Heart right ventricle (tissue), 16 donors: ENCODE data around the gene EFCAB3. TPM values are rescaled to one million over a fixed set of nuclear protein-coding genes. Genes with fewer than 3 reads are reported as not detected.

ENCODE experiments used
- ATAC-seq, 8 donors: fragments of 200-7000 bp; cut with Tn5 transposase; one replicate each; pipeline ENCODE4 v1.9.1; 2020; ENCODE audit warnings: mild to moderate bottlenecking in 8 of 8, moderate library complexity in 8 of 8, moderate number of reproducible peaks in 1 of 8
- DNase-seq, 2 donors: peaks; one replicate each; pipeline ENCODE4 v3.0.0-alpha.2; 2020
- H3K27ac ChIP-seq, 10 donors: fragments of 200-600 bp; sonication (generic) in 2 of 10; one replicate each; pipeline versions ENCODE4 v1.5.0 to v1.8.0; 2020 to 2022; ENCODE audit warnings: mild to moderate bottlenecking in 3 of 10
- H3K27me3 ChIP-seq, 7 donors: fragments of 200-600 bp; one replicate each; pipeline ENCODE4 v1.8.0; 2021 to 2022; ENCODE audit warnings: mild to moderate bottlenecking in 2 of 7
- H3K36me3 ChIP-seq, 9 donors: fragments of 200-600 bp; sonication (generic) in 1 of 9; one replicate each; pipeline versions ENCODE4 v1.5.0 to v1.8.0; 2020 to 2022; ENCODE audit warnings: mild to moderate bottlenecking in 2 of 9
- H3K4me1 ChIP-seq, 9 donors: fragments of 200-600 bp; sonication (generic) in 1 of 9; one replicate each; pipeline versions ENCODE4 v1.5.0 to v1.8.0; 2020 to 2022; ENCODE audit warnings: mild to moderate bottlenecking in 4 of 9
- H3K4me3 ChIP-seq, 10 donors: fragments of 200-600 bp; sonication (generic) in 2 of 10; one replicate each; pipeline versions ENCODE4 v1.5.0 to v1.8.0; 2020 to 2022; ENCODE audit warnings: mild to moderate bottlenecking in 7 of 10, moderate library complexity in 2 of 10
- H3K9me3 ChIP-seq, 11 donors: fragments of 200-600 bp in 10 of 11; sonication (generic) in 2 of 11; one replicate each; pipeline versions ENCODE4 v1.5.0 to v1.8.0; 2013 to 2022; ENCODE audit warnings: mild to moderate bottlenecking in 2 of 11, control low read depth in 1 of 11, moderate library complexity in 1 of 11
- WGBS, 2 donors: extraction: QIAGEN DNeasy Blood & Tissue Kit; methylation state at CpG; one replicate each; pipeline ENCODE4 v1.1.7; 2013; ENCODE audit warnings: inconsistent platforms in 1 of 2; 5-methylcytosine and 5-hydroxymethylcytosine counted together
- intact Hi-C, 10 donors: fragments of 100-400 bp; cut with DNase I; formaldehyde crosslinking; loops; one replicate each; pipeline versions ENCODE4 v1.11.1 to v1.14.2; 2022
- long read RNA-seq, 3 donors: library from polyadenylated mRNA; unstranded; transcript quantifications; one replicate each; pipeline ENCODE4 v2.0.0, GENCODE V29; 2020 to 2021
- polyA plus RNA-seq, 2 donors: library from polyadenylated mRNA; stranded (reverse); fragments of 200-250 nt; gene quantifications; one replicate each; pipeline ENCODE4 v1.2.3, GENCODE V29; 2013
- total RNA-seq, 10 donors: library from RNA; stranded (reverse); fragmentation: NEBNext Ultra II Directional in 3 of 10; extraction: Animal tissue kit (Norgen Biotek cat#: 25700) in 3 of 10; gene quantifications; one replicate each; pipeline versions ENCODE4 v1.2.1 to v1.2.4, GENCODE V29; 2021 to 2023
- TF ChIP-seq, protein P1 (sequence below), 9 donors: fragments of 200-600 bp; sonication (generic) in 2 of 9; IDR thresholded peaks; one replicate each; pipeline versions ENCODE4 v1.5.0 to v1.8.0; 2021 to 2022; ENCODE audit warnings: antibody characterized with exemption in 9 of 9, mild to moderate bottlenecking in 5 of 9, moderate library complexity in 1 of 9
- donor health status: Arrhythmogenic right ventricular cardiomyopathy.
- donor health status: ischemic (EF 13 %, LVEDD 7.1; RV severe dilation, severe dysfunction).
- donor health status: healthy with polysubstance abuse.
- donor health status: DM: no; HTN: yes; CAD: no.
- donor health status: DM: no; HTN: no; CAD: no.
- donor health status: ischemic (EF 25% LVEDD 6.9; RV normal size, moderate dysfunction).
- donor health status: ischemic (EF 25% LVEDD 5.7; RV mildly dilated, moderate dysfunction).
- donor health status: healthy.
- donor health status: DM: yes; HTN: yes; CAD: no.
- donor health status: Ischemic cardiomyopathy.
- donor health status: ischemic (EF 35%, LVEDD 5.7; RV mildly dilated, moderate dysfunction).
- donor health status: nonischemic (EF 11% LVEDD 7.7; RV severe dilation, severe dysfunction).
- donor health status: DM: yes; HTN: yes; CAD: no.
- donor health status: PGD.
- donor health status: ischemic (EF 29% LVEDD 5.4; RV normal size, mild dysfunction).
- donor health status: nonischemic (EF 23%, LVEDD 6.1; RV moderate dilation, normal function).

The EFCAB3 gene
- total RNA-seq, result not detected
- not detected for polyA plus RNA-seq
- long read RNA-seq, donor 1, result 0 reads
- long read RNA-seq, donor 2, result 0 reads
- long read RNA-seq, donor 3, result 0 reads

DNA sequence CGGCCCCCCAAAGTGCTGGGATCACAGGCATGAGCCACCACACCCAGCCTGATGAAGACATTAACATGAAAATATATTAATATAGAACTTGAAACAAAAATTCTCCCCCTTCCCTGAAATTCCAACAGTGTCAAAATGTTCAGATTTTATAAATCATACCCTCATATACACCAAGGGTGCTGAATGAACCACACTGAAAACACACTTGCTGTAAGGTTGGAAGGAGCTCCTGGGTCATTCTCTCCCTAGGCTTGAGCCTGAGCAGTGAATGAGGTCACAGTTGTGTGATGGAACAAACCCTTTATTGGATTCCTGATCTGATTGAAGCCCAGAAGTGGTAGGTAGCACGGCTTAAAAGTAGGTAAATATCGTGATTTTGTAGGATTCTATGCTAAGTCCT lies at the start of gene EFCAB3:
EFCAB3 (plus strand) TSS at position 301 of the 400 bp plus-strand sequence. CDS start 2,427 bp downstream, outside the sequence.
- 84 to 86% methylated on average over 3 of the region's 3 CpGs for WGBS, 2 donors
- DNase-seq, result no peak
- peaks cover 0 to 38% (median 17%) of the 10 kb centered on the region in 7 donors for H3K27me3 ChIP-seq
- no peak within 1 kb of the TSS for H3K27ac ChIP-seq
- no peak for ATAC-seq
- no peaks in the 10 kb centered on the region for H3K9me3 ChIP-seq
- intact Hi-C loops, result no loop called here
- no peak within 1 kb of the TSS for H3K4me3 ChIP-seq
- TF ChIP-seq, protein P1, sequence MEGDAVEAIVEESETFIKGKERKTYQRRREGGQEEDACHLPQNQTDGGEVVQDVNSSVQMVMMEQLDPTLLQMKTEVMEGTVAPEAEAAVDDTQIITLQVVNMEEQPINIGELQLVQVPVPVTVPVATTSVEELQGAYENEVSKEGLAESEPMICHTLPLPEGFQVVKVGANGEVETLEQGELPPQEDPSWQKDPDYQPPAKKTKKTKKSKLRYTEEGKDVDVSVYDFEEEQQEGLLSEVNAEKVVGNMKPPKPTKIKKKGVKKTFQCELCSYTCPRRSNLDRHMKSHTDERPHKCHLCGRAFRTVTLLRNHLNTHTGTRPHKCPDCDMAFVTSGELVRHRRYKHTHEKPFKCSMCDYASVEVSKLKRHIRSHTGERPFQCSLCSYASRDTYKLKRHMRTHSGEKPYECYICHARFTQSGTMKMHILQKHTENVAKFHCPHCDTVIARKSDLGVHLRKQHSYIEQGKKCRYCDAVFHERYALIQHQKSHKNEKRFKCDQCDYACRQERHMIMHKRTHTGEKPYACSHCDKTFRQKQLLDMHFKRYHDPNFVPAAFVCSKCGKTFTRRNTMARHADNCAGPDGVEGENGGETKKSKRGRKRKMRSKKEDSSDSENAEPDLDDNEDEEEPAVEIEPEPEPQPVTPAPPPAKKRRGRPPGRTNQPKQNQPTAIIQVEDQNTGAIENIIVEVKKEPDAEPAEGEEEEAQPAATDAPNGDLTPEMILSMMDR (IDR thresholded peaks at IDR 0.05), result no peak
- no peaks in the 10 kb centered on the region for H3K36me3 ChIP-seq
- no peaks in the 10 kb centered on the region for H3K4me1 ChIP-seq

DNA sequence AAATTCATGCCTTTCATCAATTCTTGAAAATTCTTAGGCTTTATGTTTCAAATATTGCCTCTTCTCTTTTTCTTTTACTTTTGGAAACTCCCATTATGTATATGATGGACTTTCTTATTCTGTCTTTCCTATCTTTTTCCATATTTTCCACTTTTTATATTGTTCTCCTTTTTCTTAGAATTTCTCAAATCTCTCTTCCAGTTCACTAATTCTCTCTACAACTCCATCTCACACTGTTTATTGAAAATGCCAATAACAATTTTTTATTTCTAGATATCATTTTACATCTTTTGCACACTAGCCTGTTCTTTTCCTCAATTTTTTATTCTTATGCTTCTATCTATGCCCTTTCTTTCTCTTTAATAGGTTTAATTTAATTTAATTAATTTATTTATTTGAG lies 43.8 kb upstream of the EFCAB3 start:
- peaks cover 0 to 28% (median 10%) of the 10 kb centered on the region in 11 donors for H3K9me3 ChIP-seq
- TF ChIP-seq, protein P1 (IDR thresholded peaks at IDR 0.05), result no peak
- no peak overlapping the region for H3K4me3 ChIP-seq
- ATAC-seq, result no peak
- no peak for DNase-seq
- intact Hi-C loops, result no loop called here
- H3K36me3 ChIP-seq, result no peaks in the 10 kb centered on the region
- no peaks in the 10 kb centered on the region for H3K4me1 ChIP-seq
- no peak overlapping the region for H3K27ac ChIP-seq
- H3K27me3 ChIP-seq, result peaks cover 0 to 4% (median 0%) of the 10 kb centered on the region in 7 donors

DNA sequence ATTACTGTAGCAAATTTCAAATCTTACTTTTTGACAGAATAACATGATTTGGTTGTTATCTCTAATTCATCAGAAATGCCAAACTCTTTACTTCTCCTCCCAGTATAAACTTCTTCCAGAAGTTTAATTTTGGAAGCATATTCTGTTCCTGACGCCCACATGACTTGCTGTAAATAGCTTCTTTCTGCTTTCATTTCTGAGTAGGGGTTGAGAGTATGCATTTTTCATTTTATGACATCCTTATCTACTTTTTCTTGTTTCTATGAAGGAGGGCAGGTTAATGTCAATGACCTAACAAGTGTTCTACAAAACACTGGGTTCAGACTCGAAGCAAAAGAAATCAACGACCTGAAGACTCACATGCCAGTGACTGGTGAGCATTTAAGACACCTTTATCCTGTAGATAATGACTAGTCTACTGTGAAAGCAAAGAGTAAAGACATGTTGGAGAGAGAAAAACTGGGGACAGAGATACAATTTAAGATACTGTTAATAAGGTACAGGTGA lies 36.5 kb upstream of the EFCAB3 start:
- H3K36me3 ChIP-seq, result no peaks in the 10 kb centered on the region
- DNase-seq, result no peak
- H3K4me1 ChIP-seq, result no peaks in the 10 kb centered on the region
- H3K27me3 ChIP-seq, result peaks cover 0 to 6% (median 0%) of the 10 kb centered on the region in 7 donors
- no peak overlapping the region for H3K27ac ChIP-seq
- intact Hi-C loops, result no loop called here
- TF ChIP-seq, protein P1 (IDR thresholded peaks at IDR 0.05), result no peak
- WGBS, 2 donors, result 32 to 46% methylated on average over 3 of the region's 3 CpGs
- no peak overlapping the region for H3K4me3 ChIP-seq
- peaks cover 0 to 5% (median 0%) of the 10 kb centered on the region in 11 donors for H3K9me3 ChIP-seq
- no peak for ATAC-seq

- Histone ChIP-seq H3K27me3 (peaks cover 0 to 32% (median under 1%) of the 10 kb centered on the region in 7 donors), H3K4me3 (no peak overlapping the region), H3K9me3 (no peaks in the 10 kb centered on the region), H3K36me3 (no peaks in the 10 kb centered on the region), H3K4me1 (no peaks in the 10 kb centered on the region), H3K27ac (no peak overlapping the region)
- no peak for DNase-seq
- intact Hi-C loops, result no loop called here
- TF ChIP-seq, protein P1 (IDR thresholded peaks at IDR 0.05), result no peak
- 85 to 89% methylated on average over 5 of the region's 5 CpGs for WGBS, 2 donors
- no peak for ATAC-seq
Measured at GRCh38 chr17:62351176-62351575, 29.2 kb upstream of the EFCAB3 start.
